GM21515 (cell line): ENCODE data around the gene ROBO1.

Source experiments
- ATAC-seq: cut with Tn5 transposase; IDR thresholded peaks from one replicate; pipeline ENCODE4 v1.9.1; 2021; ENCODE audit not compliant: unreplicated experiment

The ROBO1 gene

GRCh38 chr3:79477242-79477641 is 290.6 kb downstream of the ROBO1 start:
- no peak for ATAC-seq

GRCh38 chr3:79473993-79474392 is 293.8 kb downstream of the ROBO1 start:
- ATAC-seq, result no peak

GRCh38 chr3:79467721-79468120 is 300.1 kb downstream of the ROBO1 start:
- ATAC-seq, result no peak

GRCh38 chr3:79461129-79461792 is 306.5 kb downstream of the ROBO1 start:
- no peak for ATAC-seq

- ATAC-seq, result no peak
Measured at GRCh38 chr3:79453600-79453999, 314.2 kb downstream of the ROBO1 start.

- no peak for ATAC-seq
Measured at GRCh38 chr3:79436387-79436786, 331.4 kb downstream of the ROBO1 start.

GRCh38 chr3:79427081-79427480 is 340.7 kb downstream of the ROBO1 start:
- ATAC-seq, result no peak

- no peak for ATAC-seq
Measured at GRCh38 chr3:79424811-79425210, 343.0 kb downstream of the ROBO1 start.

GRCh38 chr3:79423417-79423816 is 344.4 kb downstream of the ROBO1 start:
- ATAC-seq, result no peak

- ATAC-seq, result no peak
Measured at GRCh38 chr3:79421273-79421672, 346.5 kb downstream of the ROBO1 start.

GRCh38 chr3:79418855-79419621 is 348.8 kb downstream of the ROBO1 start:
- ATAC-seq, result no peak

- no peak for ATAC-seq
Measured at GRCh38 chr3:79415356-79415755, 352.4 kb downstream of the ROBO1 start.

- ATAC-seq, result no peak
Measured at GRCh38 chr3:79414806-79415205, 353.0 kb downstream of the ROBO1 start.

- ATAC-seq, result no peak
Measured at GRCh38 chr3:79414035-79414434, 353.8 kb downstream of the ROBO1 start.

- ATAC-seq, result no peak
Measured at GRCh38 chr3:79412537-79412936, 355.3 kb downstream of the ROBO1 start.

GRCh38 chr3:79410617-79411016 is 357.2 kb downstream of the ROBO1 start:
- no peak for ATAC-seq

GRCh38 chr3:79410136-79410535 is 357.7 kb downstream of the ROBO1 start:
- ATAC-seq, result no peak

GRCh38 chr3:79406175-79406574 is 361.6 kb downstream of the ROBO1 start:
- ATAC-seq, result no peak

- ATAC-seq, result no peak
Measured at GRCh38 chr3:79405183-79405582, 362.6 kb downstream of the ROBO1 start.

- ATAC-seq, result no peak
Measured at GRCh38 chr3:79396595-79396994, 371.2 kb downstream of the ROBO1 start.

- ATAC-seq, result no peak
Measured at GRCh38 chr3:79392479-79392878, 375.3 kb downstream of the ROBO1 start.

- ATAC-seq, result no peak
Measured at GRCh38 chr3:79390352-79390751, 377.4 kb downstream of the ROBO1 start.

GRCh38 chr3:79385211-79385610 is 382.6 kb downstream of the ROBO1 start:
- no peak for ATAC-seq
